ENCODE results near the gene LAMB4.

DNA sequence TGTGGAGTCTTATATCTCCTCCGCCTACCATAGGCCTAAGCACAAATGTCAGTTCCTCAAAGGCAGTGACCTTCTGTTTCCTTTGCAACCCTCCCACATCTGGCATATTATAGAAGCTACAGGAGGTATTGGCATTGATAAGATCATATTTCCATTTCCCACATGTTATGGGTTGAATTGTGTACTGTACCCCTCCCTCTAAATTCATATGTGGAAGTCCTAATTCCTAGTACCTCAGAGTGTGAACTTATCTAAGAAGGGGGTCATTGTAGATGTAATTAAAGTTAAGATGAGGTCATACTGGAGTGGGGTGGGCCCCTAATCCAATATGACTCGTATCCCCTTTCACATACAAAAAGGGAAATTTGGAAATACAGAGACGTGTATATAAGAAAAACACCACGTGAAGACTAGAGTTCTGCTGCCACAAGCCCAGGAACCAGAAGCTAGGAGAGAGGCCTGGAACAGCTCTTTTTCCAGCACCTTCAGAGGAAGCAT is 6.1 kb upstream of the LAMB4 start:
- no peak for TF ChIP-seq POLR2A (IDR thresholded peaks at IDR 0.05)
- TF ChIP-seq, protein P1, sequence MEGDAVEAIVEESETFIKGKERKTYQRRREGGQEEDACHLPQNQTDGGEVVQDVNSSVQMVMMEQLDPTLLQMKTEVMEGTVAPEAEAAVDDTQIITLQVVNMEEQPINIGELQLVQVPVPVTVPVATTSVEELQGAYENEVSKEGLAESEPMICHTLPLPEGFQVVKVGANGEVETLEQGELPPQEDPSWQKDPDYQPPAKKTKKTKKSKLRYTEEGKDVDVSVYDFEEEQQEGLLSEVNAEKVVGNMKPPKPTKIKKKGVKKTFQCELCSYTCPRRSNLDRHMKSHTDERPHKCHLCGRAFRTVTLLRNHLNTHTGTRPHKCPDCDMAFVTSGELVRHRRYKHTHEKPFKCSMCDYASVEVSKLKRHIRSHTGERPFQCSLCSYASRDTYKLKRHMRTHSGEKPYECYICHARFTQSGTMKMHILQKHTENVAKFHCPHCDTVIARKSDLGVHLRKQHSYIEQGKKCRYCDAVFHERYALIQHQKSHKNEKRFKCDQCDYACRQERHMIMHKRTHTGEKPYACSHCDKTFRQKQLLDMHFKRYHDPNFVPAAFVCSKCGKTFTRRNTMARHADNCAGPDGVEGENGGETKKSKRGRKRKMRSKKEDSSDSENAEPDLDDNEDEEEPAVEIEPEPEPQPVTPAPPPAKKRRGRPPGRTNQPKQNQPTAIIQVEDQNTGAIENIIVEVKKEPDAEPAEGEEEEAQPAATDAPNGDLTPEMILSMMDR (IDR thresholded peaks at IDR 0.05), result no peak
